Panc1 (cell line): Measurements from ENCODE around the gene ERC2. TPM values are rescaled to one million over a fixed set of nuclear protein-coding genes. Genes with fewer than 3 reads are reported as not detected.

ENCODE experiments used
- ATAC-seq: fragments of 200-7000 bp; cut with Tn5 transposase; 2 replicates; pipeline ENCODE4 v1.9.1; 2020; ENCODE audit warnings: mild to moderate bottlenecking, moderate library complexity
- BruUV-seq: library from RNA; stranded (reverse); fragments of 400-500 nt; replicated peaks from 2 replicates; lab custom pipeline; 2021; lab: Mats Ljungman, UMichigan
- CTCF ChIA-PET: fragments of 300-600 bp; sonication (Branson Sonifier 250); formaldehyde crosslinking; loops from one replicate; lab custom pipeline; 2022; ENCODE audit warnings: antibody characterized with exemption; lab: Charles Lee
- POLR2A ChIA-PET: fragments of 300-600 bp; sonication (Branson Sonifier 250); formaldehyde crosslinking; loops from one replicate; lab custom pipeline; 2022; ENCODE audit warnings: antibody characterized with exemption; lab: Charles Lee
- DNase-seq: peaks from one replicate; pipeline ENCODE4 v3.0.0-alpha.2; 2010; ENCODE audit warnings: low read depth, low spot score
- H3K27ac ChIP-seq: 2 replicates; pipeline ENCODE4 v1.5.1; 2011; ENCODE audit warnings: mild to moderate bottlenecking, low read length, inconsistent platforms
- H3K27me3 ChIP-seq: fragments of 200-500 bp; sonication (Bioruptor generic); 2 replicates; pipeline ENCODE4 v1.6.0; 2014; ENCODE audit warnings: low read length, inconsistent platforms; ENCODE audit not compliant: control insufficient read depth, insufficient read depth
- H3K36me3 ChIP-seq: fragments of 200-500 bp; sonication (Bioruptor generic); 2 replicates; pipeline ENCODE4 v1.5.1; 2014; ENCODE audit warnings: inconsistent platforms, mild to moderate bottlenecking, low read length, moderate library complexity; ENCODE audit not compliant: control insufficient read depth, insufficient read depth
- H3K4me1 ChIP-seq: 2 replicates; pipeline ENCODE4 v1.5.1; 2011; ENCODE audit warnings: inconsistent platforms, mild to moderate bottlenecking, low read length, moderate library complexity; ENCODE audit not compliant: control insufficient read depth, insufficient read depth
- H3K4me3 ChIP-seq, 2 experiments: 2 replicates each; pipeline ENCODE4 v1.5.1; 2011 to 2012; ENCODE audit warnings: low read depth in 2 of 2, low read length in 2 of 2, mild to moderate bottlenecking in 2 of 2, inconsistent platforms in 1 of 2, moderate library complexity in 1 of 2
- H3K9me3 ChIP-seq: fragments of 200-500 bp; sonication (Bioruptor generic); 2 replicates; pipeline ENCODE4 v1.5.1; 2014; ENCODE audit warnings: low read depth, mild to moderate bottlenecking, inconsistent platforms, low read length, moderate library complexity; ENCODE audit not compliant: control insufficient read depth, insufficient read depth
- CTCF ChIP-seq: fragments of 450-650 bp; IDR thresholded peaks from 2 replicates; pipeline ENCODE4 v1.5.1; 2017; ENCODE audit warnings: mild to moderate bottlenecking
- POLR2AphosphoS5 ChIP-seq: IDR thresholded peaks from 2 replicates; pipeline ENCODE4 v1.6.1; 2012; ENCODE audit warnings: mild to moderate bottlenecking, low read depth, low read length, moderate library complexity
- REST ChIP-seq, 2 experiments: IDR thresholded peaks; 2 replicates each; pipeline ENCODE4 v1.6.1; 2011 to 2012; ENCODE audit warnings: low read depth in 2 of 2, control low read depth in 1 of 2, low read length in 1 of 2, mild to moderate bottlenecking in 1 of 2, moderate library complexity in 1 of 2; ENCODE audit not compliant: insufficient read depth in 1 of 2
- SIN3A ChIP-seq: IDR thresholded peaks from 2 replicates; pipeline ENCODE4 v1.6.1; 2012; ENCODE audit warnings: low read depth, mild to moderate bottlenecking, low read length, moderate library complexity, borderline replicate concordance; ENCODE audit not compliant: insufficient read depth
- TCF7L2 ChIP-seq: IDR thresholded peaks from 2 replicates; pipeline ENCODE4 v1.6.1; 2011; ENCODE audit warnings: mild to moderate bottlenecking, low read depth, low read length, inconsistent platforms
- in situ Hi-C: cut with HindIII; loops from 2 replicates; pipeline ENCODE4 v1.10.0; 2016; ENCODE audit warnings: low sequenced_read_pairs, low pct_unique_long_range_greater_than_20kb
- intact Hi-C: fragments of 100-400 bp; cut with micrococcal nuclease; formaldehyde crosslinking; loops from one replicate; pipeline ENCODE4 v1.10.0; 2022; ENCODE audit not compliant: unreplicated experiment
- total RNA-seq: library from RNA; stranded (reverse); gene quantifications from one replicate; pipeline ENCODE4 v1.2.1, GENCODE V29; 2021; ENCODE audit not compliant: unreplicated experiment

The ERC2 gene
- total RNA-seq, 1 experiment from 2014 or later, result 0.33 TPM

- in situ Hi-C loops, result no loop called here
- Histone ChIP-seq H3K36me3 (no peaks in the 10 kb centered on the region), H3K4me1 (no peaks in the 10 kb centered on the region), H3K27me3 (no peaks in the 10 kb centered on the region; the same call in 1 of the 2 replicates), H3K4me3 (no peak overlapping the region), H3K27ac (no peak overlapping the region), H3K9me3 (no peaks in the 10 kb centered on the region)
- ChIA-PET CTCF (no interaction called here), POLR2A (no interaction called here)
- intact Hi-C loops, result no loop called here
- no peak for TF ChIP-seq TCF7L2
- TF ChIP-seq CTCF, result no peak
- TF ChIP-seq REST (IDR thresholded peaks at IDR 0.05; ENCODE audit: insufficient read depth in 1 of 2, low read depth in 2 of 2, low read length in 1 of 2), result no peak
- no peak for TF ChIP-seq POLR2AphosphoS5
- TF ChIP-seq SIN3A, result no peak
- ATAC-seq, result no peak
- DNase-seq, result no peak
- no TSS peak for BruUV-seq
Measured at GRCh38 chr3:56397798-56398197, 70.5 kb downstream of the ERC2 start.

- Histone ChIP-seq H3K4me1 (no peaks in the 10 kb centered on the region), H3K36me3 (no peaks in the 10 kb centered on the region), H3K27ac (no peak overlapping the region), H3K9me3 (no peaks in the 10 kb centered on the region), H3K27me3 (no peaks in the 10 kb centered on the region), H3K4me3 (no peak overlapping the region)
- ChIA-PET CTCF (no interaction called here), POLR2A (no interaction called here)
- DNase-seq (no peak), ATAC-seq (no peak)
- BruUV-seq, result no TSS peak
- in situ Hi-C loops (no loop called here), intact Hi-C loops (no loop called here)
- no peak for TF ChIP-seq POLR2AphosphoS5
- TF ChIP-seq TCF7L2, result no peak
- no peak for TF ChIP-seq REST (IDR thresholded peaks at IDR 0.05; ENCODE audit: insufficient read depth in 1 of 2, low read depth in 2 of 2, low read length in 1 of 2)
- no peak for TF ChIP-seq CTCF
- no peak for TF ChIP-seq SIN3A
Measured at GRCh38 chr3:56389183-56389830, 79.0 kb downstream of the ERC2 start.
